IMR-90 (cell line): ENCODE data around the gene WASF3.

Experiments
- BHLHE40 ChIP-seq: fragments of 150-350 bp; IDR thresholded peaks from 2 replicates; pipeline ENCODE4 v1.6.1; 2016; ENCODE audit warnings: mild to moderate bottlenecking, low read depth, low read length
- CHD1 ChIP-seq: IDR thresholded peaks from 2 replicates; pipeline ENCODE4 v1.6.1; 2012; ENCODE audit warnings: low read depth, low read length, improper control_type of control experiment
- FOS ChIP-seq: fragments of 150-350 bp; IDR thresholded peaks from 2 replicates; pipeline ENCODE4 v1.6.1; 2016; ENCODE audit warnings: low read depth, low read length
- MAFK ChIP-seq: IDR thresholded peaks from 2 replicates; pipeline ENCODE4 v1.6.1; 2012; ENCODE audit warnings: low read depth, low read length, improper control_type of control experiment
- MAZ ChIP-seq: IDR thresholded peaks from 2 replicates; pipeline ENCODE4 v1.6.1; 2012; ENCODE audit warnings: low read depth, mild to moderate bottlenecking, low read length, improper control_type of control experiment, moderate library complexity, borderline replicate concordance
- NFE2L2 ChIP-seq: fragments of 150-350 bp; IDR thresholded peaks from 2 replicates; pipeline ENCODE4 v1.6.1; 2016; ENCODE audit warnings: low read depth, mild to moderate bottlenecking, low read length
- POLR2A ChIP-seq: IDR thresholded peaks from 2 replicates; pipeline ENCODE4 v1.6.1; 2012; ENCODE audit warnings: mild to moderate bottlenecking, low read depth, low read length
- RCOR1 ChIP-seq: IDR thresholded peaks from 2 replicates; pipeline ENCODE4 v1.6.1; 2012; ENCODE audit warnings: mild to moderate bottlenecking, low read length, improper control_type of control experiment; ENCODE audit not compliant: insufficient replicate concordance
- RFX5 ChIP-seq: IDR thresholded peaks from 2 replicates; pipeline ENCODE4 v1.8.0; 2012; ENCODE audit warnings: low read depth, mild to moderate bottlenecking, low read length, moderate library complexity
- SMC3 ChIP-seq: fragments of 150-350 bp; IDR thresholded peaks from 2 replicates; pipeline ENCODE4 v1.6.1; 2016; ENCODE audit warnings: low read depth, mild to moderate bottlenecking, antibody characterized with exemption, low read length, moderate library complexity
- USF2 ChIP-seq: fragments of 150-350 bp; IDR thresholded peaks from 2 replicates; pipeline ENCODE4 v1.6.1; 2017; ENCODE audit warnings: mild to moderate bottlenecking, antibody characterized with exemption, low read length, low read depth
- TF ChIP-seq, protein P1 (sequence below): conservative IDR thresholded peaks from 2 replicates; pipeline ENCODE4 v1.5.1; 2012; ENCODE audit warnings: mild to moderate bottlenecking, low read depth, low read length, improper control_type of control experiment

- TF ChIP-seq POLR2A (no peak), FOS (no peak), MAFK (no peak), USF2 (no peak), CHD1 (no peak), SMC3 (no peak), RFX5 (no peak), MAZ (no peak), NFE2L2 (no peak), BHLHE40 (no peak), RCOR1 (no peak)
- TF ChIP-seq, protein P1, sequence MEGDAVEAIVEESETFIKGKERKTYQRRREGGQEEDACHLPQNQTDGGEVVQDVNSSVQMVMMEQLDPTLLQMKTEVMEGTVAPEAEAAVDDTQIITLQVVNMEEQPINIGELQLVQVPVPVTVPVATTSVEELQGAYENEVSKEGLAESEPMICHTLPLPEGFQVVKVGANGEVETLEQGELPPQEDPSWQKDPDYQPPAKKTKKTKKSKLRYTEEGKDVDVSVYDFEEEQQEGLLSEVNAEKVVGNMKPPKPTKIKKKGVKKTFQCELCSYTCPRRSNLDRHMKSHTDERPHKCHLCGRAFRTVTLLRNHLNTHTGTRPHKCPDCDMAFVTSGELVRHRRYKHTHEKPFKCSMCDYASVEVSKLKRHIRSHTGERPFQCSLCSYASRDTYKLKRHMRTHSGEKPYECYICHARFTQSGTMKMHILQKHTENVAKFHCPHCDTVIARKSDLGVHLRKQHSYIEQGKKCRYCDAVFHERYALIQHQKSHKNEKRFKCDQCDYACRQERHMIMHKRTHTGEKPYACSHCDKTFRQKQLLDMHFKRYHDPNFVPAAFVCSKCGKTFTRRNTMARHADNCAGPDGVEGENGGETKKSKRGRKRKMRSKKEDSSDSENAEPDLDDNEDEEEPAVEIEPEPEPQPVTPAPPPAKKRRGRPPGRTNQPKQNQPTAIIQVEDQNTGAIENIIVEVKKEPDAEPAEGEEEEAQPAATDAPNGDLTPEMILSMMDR: no peak
These were observed 34.5 kb upstream of the WASF3 start for GRCh38 chr13:26523007-26523406.
